Middle frontal gyrus (tissue), 1 donor: ENCODE measurements around the gene APOF.
"Not testable (repeated sequence)": the region's sequence is repeated elsewhere in the genome, so short reads cannot be mapped to it uniquely, and the experiment has no call there.

Source experiments
- DNase-seq: peaks from one replicate; pipeline ENCODE4 v3.0.0-alpha.2; 2015; ENCODE audit warnings: low spot score; ENCODE audit errors: extremely low spot score

The APOF gene, protein sequence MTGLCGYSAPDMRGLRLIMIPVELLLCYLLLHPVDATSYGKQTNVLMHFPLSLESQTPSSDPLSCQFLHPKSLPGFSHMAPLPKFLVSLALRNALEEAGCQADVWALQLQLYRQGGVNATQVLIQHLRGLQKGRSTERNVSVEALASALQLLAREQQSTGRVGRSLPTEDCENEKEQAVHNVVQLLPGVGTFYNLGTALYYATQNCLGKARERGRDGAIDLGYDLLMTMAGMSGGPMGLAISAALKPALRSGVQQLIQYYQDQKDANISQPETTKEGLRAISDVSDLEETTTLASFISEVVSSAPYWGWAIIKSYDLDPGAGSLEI

DNA sequence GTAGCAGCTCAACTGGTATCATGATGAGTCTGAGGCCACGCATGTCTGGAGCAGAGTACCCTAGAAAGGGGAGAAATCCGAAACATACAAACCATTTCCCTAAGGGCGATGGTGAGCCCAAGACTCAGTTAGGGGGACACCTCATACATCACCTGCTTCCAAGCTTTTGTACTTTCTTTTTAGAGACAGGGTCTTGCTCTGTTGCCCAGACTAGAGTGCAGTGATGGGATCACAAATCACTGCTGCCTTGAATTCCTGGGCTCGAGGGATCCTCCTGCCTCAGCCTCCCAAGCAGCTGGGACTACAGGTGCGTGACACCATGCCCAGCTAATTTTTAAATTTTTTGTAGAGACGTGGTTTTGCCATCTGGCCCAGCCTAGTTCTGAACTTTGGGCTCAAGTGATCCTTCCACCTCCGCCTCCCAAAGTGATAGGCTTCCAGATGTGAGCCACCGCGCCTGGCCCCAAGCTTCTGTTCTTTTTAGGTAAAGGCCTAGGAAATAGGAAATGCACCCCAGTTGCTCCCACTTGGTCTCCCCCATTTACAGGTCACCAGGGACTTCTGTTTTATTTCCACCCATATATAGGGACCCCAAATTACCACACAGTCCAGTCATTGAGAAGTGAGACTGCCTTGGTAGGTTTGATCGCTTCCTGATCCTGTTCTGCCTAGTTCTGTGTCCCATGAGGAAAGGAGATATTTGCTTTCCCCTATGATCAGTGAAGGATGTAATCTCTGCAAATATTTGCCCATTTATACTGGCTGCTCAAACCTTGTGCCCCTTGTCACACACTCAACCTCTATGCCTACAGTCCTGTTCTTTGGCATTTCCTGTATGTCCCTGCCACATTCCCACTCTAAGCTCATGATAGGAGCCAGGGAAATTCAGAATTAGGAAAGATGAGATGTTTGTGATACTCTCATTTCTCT is at the start of gene APOF:
TSS of gene APOF (minus strand) at position 728 of the 930 bp plus-strand sequence. CDS start at position 616, 112 bp downstream.
- no peak for DNase-seq

DNA sequence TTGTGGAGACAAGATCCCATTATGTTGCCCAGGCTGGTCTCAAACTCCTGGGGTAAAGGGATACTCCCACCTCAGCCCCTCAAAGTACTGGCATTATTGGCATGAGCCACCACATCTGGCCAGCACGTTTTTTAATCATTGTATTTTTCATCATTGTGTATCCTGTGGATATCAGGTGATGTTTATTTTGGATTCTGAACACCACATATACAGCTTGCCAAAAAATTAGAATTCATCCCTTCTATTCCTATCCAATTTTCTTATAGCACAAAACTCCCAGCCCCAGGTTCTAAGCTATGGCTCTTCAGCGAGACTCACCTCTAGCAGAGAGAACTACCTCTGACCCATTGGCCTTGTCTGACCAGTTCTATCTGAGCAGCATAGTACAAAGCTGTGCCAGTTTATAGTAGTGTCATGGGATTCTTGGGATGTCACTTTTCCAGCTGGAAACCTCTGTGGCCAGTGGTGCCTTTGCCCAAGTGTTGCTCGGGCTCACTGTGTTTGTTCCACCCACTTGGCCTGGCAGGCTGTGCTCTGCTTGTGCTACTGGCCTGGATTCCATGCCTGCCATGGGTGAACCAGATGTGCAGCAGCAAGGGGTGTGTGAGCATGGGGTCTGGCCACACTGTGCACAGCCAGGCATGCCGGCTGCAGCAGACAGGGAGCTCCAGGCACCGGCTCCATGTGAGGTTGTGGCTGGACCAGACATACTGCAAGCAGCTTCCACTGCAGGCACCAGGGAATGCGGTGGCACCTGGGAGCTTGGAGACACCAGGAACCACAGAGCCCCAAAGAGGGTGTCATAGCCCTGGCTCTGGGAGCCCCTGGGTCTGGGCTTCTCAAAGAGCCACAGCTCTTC is 49.4 kb upstream of the APOF start:
- DNase-seq: no peak

DNA sequence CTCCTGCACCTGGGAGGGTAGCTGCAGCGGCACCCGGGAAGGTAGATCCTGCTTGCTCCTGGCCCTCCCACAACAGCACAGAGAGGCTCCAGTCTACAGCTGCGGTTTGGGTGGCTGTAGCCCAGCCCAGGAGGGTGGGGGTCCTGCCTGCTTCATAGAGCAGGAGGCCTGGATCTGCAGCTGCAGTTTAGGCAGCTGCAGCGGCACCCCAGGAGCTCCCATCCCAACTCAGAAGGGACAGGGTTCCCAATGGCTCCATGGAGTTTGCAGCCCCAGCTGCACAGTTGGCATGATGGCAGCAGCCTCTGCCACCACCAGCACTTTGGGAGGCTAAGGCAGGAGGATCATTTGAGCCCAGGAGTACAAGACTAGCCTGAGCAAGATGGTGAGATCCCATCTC is 48.1 kb upstream of the APOF start:
- no peak for DNase-seq

DNA sequence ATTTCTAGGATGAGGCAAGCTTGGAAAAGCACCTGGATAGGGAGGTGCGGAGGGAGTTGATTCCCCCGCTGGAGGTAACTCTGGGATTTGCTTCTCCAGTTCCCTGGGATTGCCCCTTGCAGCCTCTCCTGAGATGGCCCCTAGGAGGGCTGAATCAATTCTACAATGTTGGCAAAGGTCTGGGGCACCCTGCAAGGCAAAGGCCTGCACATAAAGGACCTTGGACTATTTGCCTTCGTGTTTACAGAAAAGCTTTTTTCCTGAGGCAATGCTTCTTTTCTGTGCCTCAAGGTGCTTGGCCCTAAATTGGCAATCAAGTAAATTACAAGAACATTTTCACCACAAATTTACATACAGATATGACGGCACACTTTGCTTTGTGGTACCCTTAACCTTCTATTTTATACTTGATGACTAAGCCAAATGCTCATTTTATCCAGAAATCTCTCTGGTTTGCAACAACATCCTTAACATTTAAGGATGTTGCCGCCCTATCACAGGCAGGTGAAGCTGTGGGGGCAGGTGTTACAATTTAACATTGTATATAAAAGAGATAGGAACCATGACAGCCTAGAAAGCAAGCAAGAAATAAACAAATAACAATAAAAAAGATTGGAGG is 46.3 kb upstream of the APOF start:
- DNase-seq: no peak

DNA sequence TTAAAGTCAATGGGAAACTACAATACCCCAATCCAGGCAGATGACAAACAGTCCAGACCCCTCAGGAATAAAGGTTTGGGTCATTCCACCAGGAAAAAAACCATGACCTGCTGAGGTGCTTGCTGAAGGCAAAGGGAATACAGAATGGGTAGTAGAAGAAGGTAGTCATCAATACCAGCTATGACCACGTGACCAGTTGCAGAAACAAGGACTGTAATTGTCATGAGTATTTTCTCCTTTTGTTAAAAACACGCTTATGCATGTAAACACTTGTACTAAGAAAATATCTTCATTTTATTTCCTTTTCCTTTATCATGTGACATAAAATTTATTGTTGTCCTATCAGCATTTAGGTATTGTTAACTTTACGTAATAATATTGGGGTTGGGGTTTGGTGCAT is 41.6 kb upstream of the APOF start:
- not testable (repeated sequence) for DNase-seq

DNA sequence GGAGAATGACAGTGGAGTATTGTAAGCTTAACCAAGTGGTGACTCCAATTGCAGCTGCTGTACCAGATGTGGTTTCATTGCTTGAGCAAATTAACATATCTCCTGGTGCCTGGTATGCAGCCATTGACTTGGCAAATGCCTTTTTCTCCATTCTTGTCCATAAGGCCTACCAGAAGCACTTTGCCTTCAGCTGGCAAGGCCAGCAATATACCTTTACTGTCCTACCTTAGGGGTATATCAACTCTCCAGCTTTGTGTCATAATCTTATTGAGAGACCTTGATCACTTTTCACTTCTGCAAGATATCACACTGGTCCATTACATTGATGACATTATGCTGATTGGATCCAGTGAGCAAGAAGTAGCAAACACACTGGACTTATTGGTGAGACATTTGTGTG is 39.0 kb upstream of the APOF start:
- not testable (repeated sequence) for DNase-seq

DNA sequence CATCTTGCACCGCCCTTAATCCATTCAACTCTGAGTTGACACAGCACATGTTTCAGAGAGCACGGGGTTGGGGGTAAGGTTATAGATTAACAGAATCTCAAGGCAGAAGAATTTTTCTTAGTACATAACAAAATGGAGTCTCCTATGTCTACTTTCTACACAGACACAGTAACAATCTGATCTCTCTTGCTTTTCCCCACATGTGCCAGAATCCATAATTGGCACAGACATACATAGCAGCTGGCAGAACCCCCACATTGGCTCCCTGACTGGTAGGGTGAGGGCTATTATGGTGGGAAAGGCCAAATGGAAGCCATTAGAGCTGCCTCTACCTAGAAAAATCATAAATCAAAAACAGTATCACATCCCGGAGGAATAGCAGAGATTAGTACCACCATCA is 38.5 kb upstream of the APOF start:
- not testable (repeated sequence) for DNase-seq

DNA sequence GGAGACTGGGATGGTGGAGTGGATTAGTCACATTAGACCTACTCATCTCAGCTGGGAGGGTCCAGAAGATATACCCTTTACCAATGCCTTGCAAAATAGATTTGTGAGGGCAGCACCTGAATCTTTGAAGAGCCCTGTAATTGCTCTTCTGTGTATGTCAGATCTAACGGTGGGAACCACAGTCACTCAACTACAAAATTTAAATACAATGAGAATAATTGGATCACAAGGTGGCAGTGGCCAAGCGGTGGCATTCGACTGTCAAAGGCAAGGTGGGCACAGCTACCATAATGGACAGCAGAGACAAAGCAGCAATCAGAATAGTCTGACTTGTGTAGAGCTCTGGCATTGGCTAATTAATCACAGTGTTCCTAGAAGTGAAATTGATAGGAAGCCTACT is 36.8 kb upstream of the APOF start:
- DNase-seq: not testable (repeated sequence)

DNA sequence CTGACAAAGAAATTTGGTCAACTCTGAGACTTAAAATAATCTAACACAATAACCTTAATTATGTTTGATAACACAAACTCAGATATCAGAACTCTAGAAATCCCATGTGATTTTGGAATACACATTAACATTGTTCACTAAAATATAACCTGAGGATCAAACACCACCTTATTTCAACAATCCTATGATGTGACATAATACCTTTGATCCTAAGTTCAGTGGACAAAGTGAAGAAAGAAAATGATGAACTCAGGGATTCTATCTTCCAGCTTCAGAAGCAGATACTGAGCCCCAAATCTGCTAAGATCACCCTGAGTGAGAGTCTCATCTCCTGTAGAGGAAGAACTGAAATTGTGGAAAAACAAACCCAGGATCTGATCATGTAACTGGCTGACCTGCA is 35.7 kb upstream of the APOF start:
- DNase-seq: no peak

DNA sequence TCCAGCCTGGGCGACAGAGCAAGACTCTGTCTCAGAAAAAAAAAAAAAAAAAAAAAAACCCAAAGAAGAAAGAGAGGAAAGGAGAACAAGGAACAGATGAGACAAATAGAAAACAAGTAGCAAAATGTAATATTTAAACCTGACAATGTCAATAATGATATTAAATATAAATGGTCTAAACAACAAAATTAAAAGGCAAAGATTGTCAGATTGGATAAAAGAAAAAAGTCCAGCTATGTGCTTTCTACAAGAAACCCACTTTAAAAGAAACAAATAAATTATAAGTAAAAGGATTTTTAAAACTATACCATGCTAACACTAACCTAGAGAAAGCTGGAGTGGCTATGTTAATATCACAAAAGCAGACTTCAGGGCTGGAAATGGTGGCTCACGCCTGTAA is 29.7 kb upstream of the APOF start:
- DNase-seq: no peak

DNA sequence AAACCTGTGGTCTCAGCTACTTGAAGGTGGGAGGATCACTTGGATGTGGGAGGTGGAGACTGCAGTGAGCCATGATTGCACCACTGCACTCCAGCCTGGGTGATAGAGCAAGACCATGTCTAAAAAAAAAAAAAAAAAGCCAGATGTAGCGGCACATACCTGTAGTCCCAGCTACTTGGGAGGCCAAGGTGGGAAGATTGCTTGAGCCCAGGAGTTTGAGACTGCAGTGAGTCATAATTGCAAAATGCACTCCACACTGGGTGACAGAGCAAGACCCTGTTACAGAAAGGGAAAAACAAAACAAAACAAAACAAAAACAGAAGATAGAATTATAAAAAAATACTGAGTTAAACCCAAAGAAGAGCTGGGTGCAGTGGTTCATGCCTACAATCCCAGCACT is 29.1 kb upstream of the APOF start:
- DNase-seq: no peak

DNA sequence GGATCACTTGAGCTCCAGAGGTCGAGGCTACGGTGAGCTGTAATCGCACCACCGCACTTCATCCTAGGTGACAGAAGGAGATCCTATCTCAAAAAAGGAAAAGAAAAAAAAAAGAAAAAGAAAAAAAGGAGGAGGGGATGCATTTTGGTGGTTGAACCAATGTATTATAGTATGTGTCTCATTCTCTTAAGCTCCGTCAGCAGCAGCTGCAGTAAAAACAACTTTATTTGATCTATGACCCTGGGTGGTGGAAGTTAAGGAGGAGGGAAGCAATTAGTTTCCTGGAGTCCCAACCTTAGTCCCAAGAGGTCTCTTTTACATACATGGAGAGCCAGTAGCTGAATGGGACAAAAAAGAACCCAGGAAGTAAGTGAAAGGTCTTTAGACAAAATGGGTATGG is 26.8 kb upstream of the APOF start:
- no peak for DNase-seq

DNA sequence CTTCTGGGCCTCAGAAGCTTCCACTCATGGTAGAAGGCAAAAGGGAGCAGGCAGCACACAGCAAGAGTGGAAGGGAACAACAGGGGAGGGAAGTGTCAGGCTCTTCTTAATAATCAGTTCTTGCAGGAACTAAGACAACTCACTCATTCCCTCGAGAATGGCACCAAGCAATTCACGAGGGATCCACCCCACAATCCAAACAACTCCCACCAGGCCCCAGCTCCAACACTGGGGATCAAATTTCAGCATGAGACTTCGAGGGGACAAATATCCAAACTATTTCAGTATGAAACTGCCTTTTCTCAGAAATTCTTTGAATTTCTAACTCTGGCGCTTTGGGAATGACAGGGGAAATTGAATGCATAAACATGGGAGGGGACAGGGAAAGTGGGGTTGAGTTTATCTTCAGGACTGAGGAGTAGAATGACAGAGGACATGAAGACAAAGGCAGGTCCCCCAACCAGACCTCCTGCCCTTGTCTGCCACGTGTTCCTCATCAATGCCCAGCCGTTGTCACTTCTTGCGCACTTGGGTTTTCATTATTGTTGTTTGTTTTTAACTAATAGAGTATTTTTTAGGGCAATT is 24.6 kb upstream of the APOF start:
- no peak for DNase-seq

DNA sequence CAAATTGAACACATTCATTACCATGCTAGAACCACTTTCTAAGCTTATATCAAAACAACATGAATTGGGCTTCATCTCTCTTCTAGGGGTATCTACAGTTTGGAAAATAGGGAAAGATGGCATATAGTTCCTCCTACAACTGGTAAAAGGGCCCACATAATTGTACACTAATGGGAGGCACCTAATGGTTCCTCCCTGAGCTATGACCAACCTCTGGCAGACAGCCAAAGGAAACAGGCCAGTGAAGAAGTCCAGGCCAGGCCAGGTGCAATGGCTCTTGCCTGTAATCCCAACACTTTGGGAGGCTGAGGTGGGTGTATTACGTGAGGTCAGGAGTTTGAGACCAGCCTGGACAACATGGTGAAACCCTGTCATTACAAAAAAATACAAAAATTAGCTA is 23.2 kb upstream of the APOF start:
- DNase-seq: no peak

DNA sequence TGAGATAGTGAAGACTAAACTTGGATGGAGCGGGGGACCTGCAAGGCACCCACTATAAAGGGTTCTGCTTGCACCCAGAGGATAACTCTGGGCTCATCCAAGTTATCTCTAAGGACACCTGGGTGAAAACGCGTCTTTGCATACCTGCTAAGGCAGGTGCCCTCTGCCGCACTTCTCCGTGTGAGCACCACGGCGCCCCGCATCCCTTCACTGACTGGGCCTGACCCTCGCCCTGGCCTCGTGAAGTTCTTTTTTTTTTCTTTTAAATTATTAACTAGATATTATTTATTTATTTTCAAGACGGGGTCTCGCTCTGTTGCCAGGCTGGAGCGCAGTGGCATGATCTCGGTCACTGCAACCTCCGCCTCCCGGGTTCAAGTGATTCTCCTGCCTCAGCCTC is 20.0 kb upstream of the APOF start:
- DNase-seq: no peak

DNA sequence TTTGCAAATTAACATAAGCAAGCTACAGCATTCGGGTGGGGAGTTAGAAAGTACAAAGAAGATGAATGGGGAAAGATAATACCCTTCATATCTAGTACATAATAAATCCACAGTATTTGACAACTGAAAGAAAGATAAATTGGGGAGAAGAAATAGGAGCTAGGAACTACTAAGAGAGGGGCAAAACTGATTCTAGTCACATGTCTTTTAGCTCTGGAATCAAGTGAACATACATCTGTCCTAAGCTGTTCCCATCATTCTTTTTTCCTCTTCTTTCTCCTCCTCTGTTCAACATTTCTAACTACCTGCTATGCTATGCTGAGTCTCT is 15.3 kb upstream of the APOF start:
- no peak for DNase-seq

DNA sequence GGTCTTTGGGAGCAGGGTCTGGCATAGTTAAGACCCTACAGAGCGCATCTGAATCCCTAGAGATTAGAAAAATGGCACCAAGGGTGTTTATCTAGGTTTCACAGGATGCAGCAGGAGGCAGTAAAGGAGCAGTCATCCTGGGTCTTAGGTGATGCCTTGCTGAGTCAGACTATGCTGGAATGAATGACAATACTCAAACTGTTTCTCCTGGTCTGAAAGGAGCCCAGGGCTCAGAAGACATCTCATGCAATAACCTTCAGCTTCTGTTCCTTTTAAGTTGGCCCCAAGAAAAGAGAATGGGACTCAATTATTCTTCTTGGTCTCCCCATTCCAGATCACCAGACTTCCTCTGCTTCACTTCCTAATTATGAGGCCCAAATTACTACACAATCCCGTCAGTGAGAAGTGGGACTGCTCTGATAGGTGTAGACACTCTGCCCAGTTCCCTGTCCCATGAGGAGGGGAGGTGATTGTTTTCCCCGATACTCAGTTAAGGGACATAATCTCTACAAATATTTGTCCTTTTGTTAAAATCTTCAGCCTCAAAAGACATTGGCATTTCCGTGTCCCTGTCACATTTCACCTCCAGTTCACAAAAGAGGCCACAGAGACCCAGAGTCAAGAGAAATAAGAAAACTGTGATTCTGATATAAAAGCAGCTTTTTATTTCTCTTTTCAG is 14.8 kb upstream of the APOF start:
- no peak for DNase-seq

DNA sequence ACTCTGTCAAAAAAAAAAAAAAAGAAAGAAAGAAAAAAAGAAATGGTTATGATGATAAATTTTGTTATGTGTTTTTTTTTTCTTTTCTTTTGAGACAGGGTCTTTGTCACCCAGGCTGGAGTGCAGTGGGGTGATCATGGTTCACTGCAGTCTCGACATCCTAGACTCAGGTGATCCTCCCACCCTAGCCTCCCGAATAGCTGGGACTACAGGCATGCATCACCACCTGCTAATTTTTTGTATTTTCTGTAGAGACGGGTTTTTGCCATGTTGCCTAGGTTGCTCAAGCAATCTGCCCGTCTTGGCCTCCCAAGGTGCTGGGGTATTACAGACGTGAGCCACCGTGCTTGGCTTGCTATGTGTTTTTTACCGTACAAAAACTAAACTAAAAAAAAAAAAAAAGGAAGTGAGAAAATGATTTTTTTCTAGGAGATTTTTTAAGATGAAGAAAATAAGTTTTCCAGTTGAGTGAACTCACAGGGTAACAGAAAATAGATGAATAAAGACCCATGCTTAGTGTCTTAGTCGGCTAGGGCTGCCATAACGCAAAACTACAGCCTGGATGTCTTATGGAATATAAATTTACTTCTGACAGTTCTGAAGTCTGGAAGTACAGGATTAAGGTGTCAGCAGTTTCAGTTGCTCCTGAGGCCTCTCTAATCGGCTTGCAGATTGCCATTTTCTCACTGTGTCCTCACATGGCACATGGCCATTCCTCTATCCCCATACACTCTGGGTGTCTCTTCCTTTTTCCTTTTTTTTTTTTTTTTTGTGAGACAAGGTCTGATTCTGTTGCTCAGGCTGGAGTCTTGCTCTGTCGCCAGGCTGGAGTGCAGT is 13.2 kb upstream of the APOF start:
- no peak for DNase-seq
